GM12874 (cell line): ENCODE results near the gene BCAS1.

Experiments
- TF ChIP-seq, protein P1 (sequence below): IDR thresholded peaks from 2 replicates; pipeline ENCODE4 v1.5.1; 2011; ENCODE audit warnings: low read depth, mild to moderate bottlenecking, control low read depth, low read length, moderate library complexity; ENCODE audit not compliant: insufficient read depth

The BCAS1 gene

DNA sequence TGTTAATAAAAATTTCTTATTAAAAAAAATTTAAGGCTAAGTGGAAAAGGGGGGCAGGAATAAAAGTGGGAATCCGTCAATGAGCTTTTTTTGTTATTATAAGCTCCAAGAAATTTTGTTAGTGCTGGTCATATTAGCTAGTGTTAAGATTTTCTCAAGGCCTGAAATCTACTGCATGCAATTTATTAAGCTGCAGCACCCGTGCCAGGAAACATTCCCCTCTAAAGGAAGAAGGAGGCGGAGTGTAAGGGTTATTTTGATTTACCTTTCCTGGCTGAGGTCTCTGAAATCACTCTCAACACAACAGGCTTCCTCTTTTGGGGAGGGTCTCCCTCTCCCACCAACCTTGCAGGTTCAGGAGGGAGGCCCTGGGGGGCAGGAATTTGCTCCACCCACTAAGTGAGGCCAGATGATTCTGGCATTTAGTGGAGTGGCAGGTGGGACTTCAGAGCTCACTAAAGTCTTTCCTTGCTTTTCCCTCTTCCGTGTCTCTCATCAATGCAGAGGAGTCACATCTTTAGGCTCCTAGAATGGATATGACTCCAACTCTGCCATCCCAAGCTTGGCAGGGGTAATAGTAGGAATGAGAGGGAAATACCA, 168.8 kb downstream of the BCAS1 start:
- TF ChIP-seq, protein P1, sequence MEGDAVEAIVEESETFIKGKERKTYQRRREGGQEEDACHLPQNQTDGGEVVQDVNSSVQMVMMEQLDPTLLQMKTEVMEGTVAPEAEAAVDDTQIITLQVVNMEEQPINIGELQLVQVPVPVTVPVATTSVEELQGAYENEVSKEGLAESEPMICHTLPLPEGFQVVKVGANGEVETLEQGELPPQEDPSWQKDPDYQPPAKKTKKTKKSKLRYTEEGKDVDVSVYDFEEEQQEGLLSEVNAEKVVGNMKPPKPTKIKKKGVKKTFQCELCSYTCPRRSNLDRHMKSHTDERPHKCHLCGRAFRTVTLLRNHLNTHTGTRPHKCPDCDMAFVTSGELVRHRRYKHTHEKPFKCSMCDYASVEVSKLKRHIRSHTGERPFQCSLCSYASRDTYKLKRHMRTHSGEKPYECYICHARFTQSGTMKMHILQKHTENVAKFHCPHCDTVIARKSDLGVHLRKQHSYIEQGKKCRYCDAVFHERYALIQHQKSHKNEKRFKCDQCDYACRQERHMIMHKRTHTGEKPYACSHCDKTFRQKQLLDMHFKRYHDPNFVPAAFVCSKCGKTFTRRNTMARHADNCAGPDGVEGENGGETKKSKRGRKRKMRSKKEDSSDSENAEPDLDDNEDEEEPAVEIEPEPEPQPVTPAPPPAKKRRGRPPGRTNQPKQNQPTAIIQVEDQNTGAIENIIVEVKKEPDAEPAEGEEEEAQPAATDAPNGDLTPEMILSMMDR, result no peak

DNA sequence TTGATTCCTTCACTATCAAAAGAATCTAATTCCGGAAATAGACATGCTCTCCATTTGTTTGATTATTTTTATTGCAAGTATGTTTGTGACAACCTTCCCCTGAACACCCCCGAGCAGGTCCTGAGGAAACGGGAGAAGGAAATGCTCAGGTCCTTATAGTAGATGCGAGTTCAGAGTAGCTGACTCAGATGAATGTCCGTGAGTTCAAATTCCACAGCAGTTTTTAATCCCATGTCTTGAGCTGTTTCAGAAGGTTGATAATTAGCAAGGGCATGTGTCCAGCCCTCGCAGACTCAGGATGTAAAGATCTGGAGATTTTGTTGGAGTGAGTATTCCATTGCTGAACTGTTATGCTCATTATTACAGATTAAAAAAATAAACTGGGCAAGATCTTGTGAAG, 169.3 kb downstream of the BCAS1 start:
- TF ChIP-seq, protein P1, result no peak

DNA sequence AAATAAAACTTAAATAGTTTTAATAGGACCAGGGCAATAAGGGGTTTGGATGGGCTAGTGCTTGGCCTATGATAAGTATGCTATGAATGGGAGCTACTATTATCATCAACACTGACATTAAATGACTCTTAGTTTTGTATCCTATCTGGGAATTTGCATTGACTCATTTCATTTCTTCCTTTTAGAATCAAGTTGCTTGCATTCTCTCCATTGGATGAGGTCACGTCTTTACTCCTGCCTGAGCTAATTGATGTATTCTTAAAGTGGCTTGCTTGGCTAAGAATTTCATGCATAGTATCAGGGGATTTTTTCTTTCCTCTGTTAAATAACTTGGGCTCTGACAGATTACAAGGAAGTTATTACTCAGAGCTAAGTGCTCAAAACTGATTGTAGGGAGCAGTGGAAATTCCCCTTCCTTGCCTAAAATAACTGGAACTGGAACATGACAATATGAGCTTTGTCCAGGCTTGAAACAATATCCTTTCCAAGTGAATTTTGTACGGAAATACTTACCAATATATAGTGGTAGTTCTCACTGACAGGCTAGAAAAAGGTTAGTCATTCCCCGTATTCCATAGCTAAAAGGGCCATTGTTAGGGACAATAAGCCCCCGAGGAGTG, 169.9 kb downstream of the BCAS1 start:
- TF ChIP-seq, protein P1, result no peak

DNA sequence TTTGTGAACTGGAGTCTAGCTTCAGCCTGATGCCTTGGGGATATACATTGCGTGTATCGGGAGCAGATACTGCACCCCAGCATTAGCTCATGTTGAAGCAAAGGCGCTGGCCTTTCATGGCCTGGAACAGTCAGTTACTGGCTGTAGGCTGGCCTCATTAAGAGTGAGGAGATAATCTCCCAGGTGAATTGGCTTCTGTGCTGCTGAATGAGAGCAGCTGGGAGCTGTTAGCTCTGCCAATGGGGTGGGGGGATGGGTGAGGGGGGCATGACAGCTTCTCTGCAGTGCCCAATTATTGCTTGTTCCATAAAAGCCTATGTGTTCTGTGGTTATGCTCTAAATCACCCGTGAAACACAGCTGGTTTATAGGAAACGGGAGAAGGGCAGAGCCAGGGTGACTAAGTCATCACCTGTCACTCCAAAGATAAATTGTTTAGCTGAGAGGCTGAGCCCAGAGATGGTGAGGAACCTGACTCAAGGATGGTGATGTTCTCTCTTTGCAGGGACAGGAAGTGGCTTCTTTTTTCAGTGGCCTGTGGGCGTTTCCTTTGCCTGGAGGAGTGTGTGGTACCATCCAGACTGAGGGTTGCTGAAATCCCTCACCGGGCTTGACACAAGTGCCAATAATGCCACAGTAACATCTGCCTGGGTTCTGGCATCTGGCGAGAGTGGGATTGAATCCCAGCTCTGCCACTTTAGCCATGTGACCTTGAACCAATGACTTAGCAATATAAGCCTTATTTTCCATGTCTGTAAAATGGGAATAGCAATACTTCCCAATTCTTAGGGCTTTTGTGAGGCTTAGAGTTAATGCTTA, 170.8 kb downstream of the BCAS1 start:
- TF ChIP-seq, protein P1, result no peak

DNA sequence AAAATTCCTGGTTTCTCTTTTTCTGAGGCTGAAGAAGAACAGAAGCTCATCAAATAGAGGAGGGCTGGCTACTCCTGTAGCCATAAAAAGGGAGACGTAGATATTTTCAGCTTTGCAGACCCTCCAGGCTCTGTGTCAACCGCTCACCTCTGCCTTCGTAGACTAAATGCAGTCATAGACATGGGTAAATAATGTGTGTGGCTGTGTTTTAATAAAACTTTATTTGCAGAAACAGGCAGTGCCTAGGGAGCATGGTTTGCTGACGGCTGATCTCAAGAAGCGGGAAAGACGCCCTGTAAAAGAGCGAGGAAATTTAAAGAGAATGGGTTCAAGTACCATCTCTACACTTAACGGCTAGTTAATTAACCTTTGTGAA, 171.8 kb downstream of the BCAS1 start:
- TF ChIP-seq, protein P1, result no peak

DNA sequence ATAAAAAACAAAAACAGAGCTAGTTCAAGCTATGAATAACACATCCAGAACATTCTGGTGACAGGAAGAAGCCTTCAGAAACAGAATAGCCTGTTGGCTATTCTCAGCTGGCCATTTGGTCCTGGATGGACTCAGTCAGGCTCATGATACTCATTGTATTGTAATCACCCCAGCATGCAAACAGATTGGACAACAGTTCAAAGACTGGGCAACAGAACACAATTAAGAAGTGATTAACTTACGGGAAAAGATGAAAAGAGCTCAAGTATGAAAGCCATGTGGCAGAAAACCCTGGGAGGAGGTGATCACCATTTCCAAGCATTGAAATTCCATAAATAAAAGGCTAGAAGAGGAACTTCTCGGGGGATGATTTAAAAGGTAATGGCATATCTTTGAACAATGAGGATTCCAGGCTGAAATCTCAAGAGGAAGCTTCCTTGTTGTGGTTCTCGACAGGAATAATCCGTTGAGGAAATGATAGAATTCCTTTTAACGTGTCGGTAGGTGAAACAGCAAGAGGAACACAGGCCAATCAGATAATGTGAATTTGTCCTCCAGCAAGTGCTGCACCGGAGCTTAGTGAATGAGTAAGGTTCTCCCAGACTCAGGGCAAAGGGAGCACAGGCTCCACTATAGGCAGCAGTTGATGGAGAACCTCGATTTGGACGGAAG, 172.4 kb downstream of the BCAS1 start:
- TF ChIP-seq, protein P1, result no peak

DNA sequence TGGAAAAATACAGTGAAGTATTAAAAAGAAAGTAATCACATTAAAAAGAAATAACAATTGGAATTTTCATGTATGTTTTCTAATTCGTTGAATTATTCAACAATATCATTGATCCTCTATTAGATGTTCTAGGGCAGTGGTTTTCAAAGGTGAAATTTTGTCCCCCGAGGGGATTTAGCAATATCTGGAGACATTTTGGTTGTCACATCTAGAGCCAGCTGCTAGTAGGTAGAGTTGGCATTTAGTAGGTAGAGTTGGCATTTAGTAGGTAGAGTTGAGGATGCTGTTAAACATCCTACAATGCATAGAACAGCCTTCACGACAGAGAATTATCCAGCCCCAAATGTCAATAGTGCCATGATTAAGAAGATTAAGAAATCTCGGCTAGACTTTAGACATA, 173.7 kb downstream of the BCAS1 start:
- TF ChIP-seq, protein P1, result no peak
